ENCODE measurements around the gene TANC1.
A peak's percentile ranks its signal among the peaks of the same experiment; 100 is the strongest.

TANC1 gene

GRCh38 chr2:159200498-159200897, 232.1 kb downstream of the TANC1 start:
- no peak for DNase-seq

GRCh38 chr2:159201360-159202063, 233.1 kb downstream of the TANC1 start:
- DNase-seq = no peak
- TF ChIP-seq POLR2A (IDR thresholded peaks at IDR 0.05; ENCODE audit: low read length) (no peak), GATA1 (IDR thresholded peaks at IDR 0.05; ENCODE audit: low read depth, low read length) (no peak)

More at GRCh38 chr2:159200498-159200897, 232.1 kb downstream of the TANC1 start:
- TF ChIP-seq GATA1 (IDR thresholded peaks at IDR 0.05; ENCODE audit: low read depth, low read length) (no peak), POLR2A (IDR thresholded peaks at IDR 0.05; ENCODE audit: low read length) (no peak)

- TF ChIP-seq GATA1 (IDR thresholded peaks at IDR 0.05; ENCODE audit: low read depth, low read length) (no peak), POLR2A (IDR thresholded peaks at IDR 0.05; ENCODE audit: low read length) (no peak)
- DNase-seq = no peak
These were observed 234.2 kb downstream of the TANC1 start for GRCh38 chr2:159202568-159203071.

- no peak for DNase-seq
- TF ChIP-seq POLR2A (IDR thresholded peaks at IDR 0.05; ENCODE audit: low read length) (no peak), GATA1 (IDR thresholded peaks at IDR 0.05; ENCODE audit: low read depth, low read length) (no peak)
These were observed 236.1 kb downstream of the TANC1 start for GRCh38 chr2:159204381-159205144.

- DNase-seq = no peak
- no peak for TF ChIP-seq POLR2A (IDR thresholded peaks at IDR 0.05; ENCODE audit: low read length)
- TF ChIP-seq GATA1 (IDR thresholded peaks at IDR 0.05; ENCODE audit: low read depth, low read length) = no peak
These were observed 238.4 kb downstream of the TANC1 start for GRCh38 chr2:159206736-159207380.

- DNase-seq = peak in 1 of 2 experiments; percentile 24
- TF ChIP-seq GATA1 (IDR thresholded peaks at IDR 0.05; ENCODE audit: low read depth, low read length) (no peak), POLR2A (IDR thresholded peaks at IDR 0.05; ENCODE audit: low read length) (no peak)
These were observed 240.0 kb downstream of the TANC1 start for GRCh38 chr2:159208438-159208837.

- no peak for DNase-seq
- TF ChIP-seq GATA1 (IDR thresholded peaks at IDR 0.05; ENCODE audit: low read depth, low read length) (no peak), POLR2A (IDR thresholded peaks at IDR 0.05; ENCODE audit: low read length) (no peak)
These were observed 241.2 kb downstream of the TANC1 start for GRCh38 chr2:159209341-159210306.

- no peak for DNase-seq
- TF ChIP-seq GATA1 (IDR thresholded peaks at IDR 0.05; ENCODE audit: low read depth, low read length) = no peak
- no peak for TF ChIP-seq POLR2A (IDR thresholded peaks at IDR 0.05; ENCODE audit: low read length)
These were observed 243.3 kb downstream of the TANC1 start for GRCh38 chr2:159211447-159212396.

GRCh38 chr2:159213296-159213695, 244.9 kb downstream of the TANC1 start:
- no peak for TF ChIP-seq GATA1 (IDR thresholded peaks at IDR 0.05; ENCODE audit: low read depth, low read length)
- no peak for TF ChIP-seq POLR2A (IDR thresholded peaks at IDR 0.05; ENCODE audit: low read length)

GRCh38 chr2:159214325-159214865, 246.0 kb downstream of the TANC1 start:
- DNase-seq = no peak
- no peak for TF ChIP-seq GATA1 (IDR thresholded peaks at IDR 0.05; ENCODE audit: low read depth, low read length)
- TF ChIP-seq POLR2A (IDR thresholded peaks at IDR 0.05; ENCODE audit: low read length) = no peak

More at GRCh38 chr2:159213296-159213695, 244.9 kb downstream of the TANC1 start:
- no peak for DNase-seq

GRCh38 chr2:159215116-159215515, 246.7 kb downstream of the TANC1 start:
- no peak for TF ChIP-seq POLR2A (IDR thresholded peaks at IDR 0.05; ENCODE audit: low read length)
- no peak for TF ChIP-seq GATA1 (IDR thresholded peaks at IDR 0.05; ENCODE audit: low read depth, low read length)
- DNase-seq = no peak

GRCh38 chr2:159217676-159218075, 249.2 kb downstream of the TANC1 start:
- DNase-seq = no peak
- TF ChIP-seq GATA1 (IDR thresholded peaks at IDR 0.05; ENCODE audit: low read depth, low read length) (no peak), POLR2A (IDR thresholded peaks at IDR 0.05; ENCODE audit: low read length) (no peak)

Data from erythroblast (primary cell).